Umbilical cord (tissue), 2 donors: ENCODE results near the gene MIEF2. TPM values are rescaled to one million over a fixed set of nuclear protein-coding genes. Genes with fewer than 3 reads are reported as not detected.
"Not testable (repeated sequence)": the region's sequence is repeated elsewhere in the genome, so short reads cannot be mapped to it uniquely, and the experiment has no call there.

Experiments
- DNase-seq: peaks from one replicate; pipeline ENCODE4 v3.0.0-alpha.2; 2015; ENCODE audit warnings: low spot score
- total RNA-seq: library from RNA; depleted of rRNA; stranded (reverse); fragments of >200 nt; gene quantifications from one replicate; pipeline ENCODE4 v1.2.3, GENCODE V29; 2014; ENCODE audit warnings: low replicate concordance; ENCODE audit not compliant: insufficient read depth

Gene MIEF2
- total RNA-seq, 1 donor from 2014 or later: 15.9 TPM

DNA sequence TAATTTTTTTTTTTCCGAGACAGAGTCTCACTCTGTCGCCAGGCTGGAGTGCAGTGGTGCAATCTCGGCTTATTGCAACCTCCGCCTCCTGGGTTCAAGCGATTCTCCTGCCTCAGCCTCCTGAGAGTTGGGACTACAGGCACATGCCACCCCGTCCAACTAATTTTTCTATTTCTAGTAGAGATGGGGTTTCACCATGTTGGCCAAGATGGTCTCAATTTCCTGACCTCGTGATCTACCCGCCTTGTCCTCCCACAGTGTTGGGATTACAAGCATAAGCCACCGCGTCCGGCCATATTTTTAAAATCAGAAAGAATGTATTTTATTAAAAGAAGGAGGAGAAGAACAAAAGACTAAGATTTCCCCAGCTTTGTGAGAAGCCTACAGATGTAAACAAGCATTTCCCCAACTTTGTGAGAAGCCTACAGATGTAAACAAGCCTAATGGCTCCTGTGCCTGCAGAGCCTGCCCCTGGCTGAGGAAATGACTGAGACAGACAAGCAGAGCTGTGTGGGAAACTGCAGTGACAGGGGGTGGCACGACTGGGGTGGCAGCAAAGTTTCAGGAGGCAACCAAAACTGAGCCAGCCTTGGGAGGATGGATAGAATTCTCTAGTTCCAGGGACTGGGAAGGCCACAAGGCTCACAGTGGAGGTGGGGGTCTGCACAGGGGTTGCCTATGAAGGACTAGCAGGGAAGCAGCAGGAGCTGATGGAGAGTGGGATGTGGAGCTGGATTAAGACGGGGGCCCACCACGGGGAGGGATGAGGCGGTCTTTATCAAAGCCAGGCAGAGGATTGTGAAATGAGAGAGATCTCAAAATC, 31.5 kb downstream of the MIEF2 start:
- DNase-seq: no peak

DNA sequence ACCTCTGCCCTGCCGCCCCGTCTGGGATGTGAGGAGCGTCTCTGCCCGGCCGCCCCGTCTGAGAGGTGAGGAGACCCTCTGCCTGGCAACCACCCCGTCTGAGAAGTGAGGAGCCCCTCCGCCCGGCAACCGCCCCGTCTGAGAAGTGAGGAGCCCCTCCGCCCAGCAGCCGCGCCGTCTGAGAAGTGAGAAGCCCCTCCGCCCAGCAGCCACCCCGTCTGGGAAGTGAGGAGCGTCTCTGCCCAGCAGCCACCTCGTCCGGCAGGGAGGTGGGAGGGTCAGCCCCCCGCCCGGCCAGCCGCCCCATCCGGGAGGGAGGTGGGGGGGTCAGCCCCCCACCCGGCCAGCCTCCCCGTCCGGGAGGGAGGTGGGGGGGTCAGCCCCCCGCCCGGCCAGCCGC, 37.6 kb downstream of the MIEF2 start:
- not testable (repeated sequence) for DNase-seq

DNA sequence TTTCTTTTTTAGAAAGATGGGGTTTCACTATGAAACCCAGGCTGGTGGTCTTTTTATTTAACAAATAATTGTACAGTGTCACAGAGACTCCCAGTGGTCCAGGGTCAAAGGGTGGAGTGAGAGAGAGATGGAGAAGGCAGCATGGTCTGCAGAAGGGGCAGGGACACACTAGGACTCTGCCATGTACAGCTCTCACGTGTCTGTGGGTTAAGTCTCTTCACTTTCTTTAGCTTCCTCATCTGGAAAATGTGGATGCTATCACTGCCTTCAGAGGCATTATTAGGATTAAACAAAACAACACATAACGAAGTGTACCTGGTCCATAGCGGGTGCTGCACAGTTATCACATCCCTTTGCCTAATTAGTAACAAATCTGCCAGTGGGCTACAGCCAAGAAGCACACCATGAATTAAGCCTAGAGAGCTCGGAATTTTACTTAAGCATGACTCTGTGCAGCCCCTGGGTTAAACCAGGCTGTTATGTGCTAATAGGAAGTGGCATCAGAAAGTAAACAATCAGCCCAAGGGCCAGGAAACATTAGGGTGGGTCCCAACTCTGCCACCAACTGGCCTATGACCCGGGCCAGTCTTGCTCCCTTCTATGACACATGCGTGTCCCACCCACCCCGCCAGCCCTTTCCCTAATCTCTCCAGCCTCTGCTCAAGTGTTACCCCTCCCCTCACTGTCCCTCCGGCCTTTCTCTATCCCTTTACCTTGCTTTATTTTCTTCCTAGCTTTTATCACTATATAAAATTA, 40.4 kb downstream of the MIEF2 start:
- no peak for DNase-seq

- not testable (repeated sequence) for DNase-seq
Observed at GRCh38 chr17:18303206-18303605, 42.7 kb downstream of the MIEF2 start.

DNA sequence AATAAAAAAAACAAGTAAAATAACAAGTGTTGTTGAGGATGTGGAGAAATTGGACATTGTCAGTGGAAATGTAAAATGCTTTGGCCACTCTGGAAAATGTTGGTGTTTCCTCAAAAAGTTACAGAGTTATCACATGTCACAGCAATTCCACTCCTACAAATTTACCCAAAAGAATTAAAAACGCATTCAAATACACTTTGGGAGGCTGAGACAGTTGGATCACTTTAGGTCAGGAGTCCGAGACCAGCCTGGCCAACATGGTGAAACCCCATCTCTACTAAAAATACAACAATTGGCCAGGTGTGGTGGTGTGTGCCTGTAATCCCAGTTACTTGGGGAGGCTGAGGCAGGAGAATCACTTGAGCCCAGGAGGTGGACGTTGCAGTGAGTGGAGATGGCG, 48.7 kb downstream of the MIEF2 start:
- no peak for DNase-seq

GRCh38 chr17:18314059-18314730, 53.7 kb downstream of the MIEF2 start:
- DNase-seq: peak; percentile 14

GRCh38 chr17:18314731-18315561, 54.5 kb downstream of the MIEF2 start, which contains the start of the genes SMCR8 and TOP3A:
Gene SMCR8 (plus strand): TSS chr17:18315293. CDS start chr17:18315790, 497 bp downstream.
Gene TOP3A (minus strand): TSS chr17:18314994. CDS start chr17:18314778, 216 bp downstream.
- DNase-seq: peak; percentile 100

- DNase-seq: no peak
Observed at GRCh38 chr17:18315562-18315922, 55.1 kb downstream of the MIEF2 start.

DNA sequence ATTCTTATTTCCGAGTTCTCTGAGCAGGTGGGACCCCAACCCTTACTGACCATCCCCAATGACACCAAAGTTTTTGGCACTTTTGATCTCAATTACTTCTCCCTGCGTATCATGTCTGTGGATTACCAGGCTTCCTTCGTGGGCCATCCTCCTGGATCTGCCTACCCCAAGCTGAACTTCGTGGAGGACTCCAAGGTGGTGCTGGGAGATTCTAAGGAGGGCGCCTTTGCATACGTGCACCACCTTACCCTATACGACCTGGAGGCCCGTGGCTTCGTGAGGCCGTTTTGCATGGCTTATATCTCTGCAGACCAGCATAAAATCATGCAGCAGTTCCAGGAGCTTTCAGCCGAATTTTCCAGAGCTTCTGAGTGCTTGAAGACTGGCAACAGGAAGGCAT, 55.5 kb downstream of the MIEF2 start:
- DNase-seq: no peak

Other genes with a start within 250 kb of the MIEF2 start
- 16.6 TPM for gene ATPAF2, start 221.5 kb upstream of the MIEF2 start, total RNA-seq
- gene GID4, start 221.3 kb upstream of the MIEF2 start, total RNA-seq: 5.5 TPM
- 25.3 TPM for gene DRG2, start 172.7 kb upstream of the MIEF2 start, total RNA-seq
- gene MYO15A, start 151.9 kb upstream of the MIEF2 start, total RNA-seq: 4.3 TPM
- gene ALKBH5, start 76.8 kb upstream of the MIEF2 start, total RNA-seq: 86.2 TPM
- 21.2 TPM for gene LLGL1, start 35.0 kb upstream of the MIEF2 start, total RNA-seq
- gene FLII, start 1.9 kb upstream of the MIEF2 start, total RNA-seq: 118 TPM
- 16.1 TPM for gene TOP3A, start 54.3 kb downstream of the MIEF2 start, total RNA-seq
- 7.2 TPM for gene SMCR8, start 54.6 kb downstream of the MIEF2 start, total RNA-seq
- 5.1 TPM for gene SHMT1, start 102.9 kb downstream of the MIEF2 start, total RNA-seq
- gene EVPLL, start 117.1 kb downstream of the MIEF2 start, total RNA-seq: 0.24 TPM
- 0.48 TPM for gene LGALS9C, start 216.1 kb downstream of the MIEF2 start, total RNA-seq